ENCODE measurements around the gene EFNB2. TPM values are rescaled to one million over a fixed set of nuclear protein-coding genes. Genes with fewer than 3 reads are reported as not detected.
A peak's percentile ranks its signal among the peaks of the same experiment; 100 is the strongest.

The EFNB2 gene
- total RNA-seq, 1 donor from 2014 or later: 79.4 TPM

GRCh38 chr13:106484537-106485193 is 50.8 kb downstream of the EFNB2 start:
- peaks cover 8% of the 10 kb centered on the region for H3K36me3 Mint-ChIP-seq (ENCODE audit: low read depth)
- no peak for TF ChIP-seq CTCF (conservative IDR thresholded peaks at IDR 0.05)
- peaks cover 6% of the 10 kb centered on the region for H3K9me3 Mint-ChIP-seq
- no peaks in the 10 kb centered on the region for H3K27me3 Mint-ChIP-seq (ENCODE audit: low read depth)
- H3K4me1 Mint-ChIP-seq: peaks cover 4% of the 10 kb centered on the region
- no peak for DNase-seq (ENCODE audit: low read depth, low spot score)
- no peak overlapping the region for H3K4me3 Mint-ChIP-seq
- H3K27ac Mint-ChIP-seq (ENCODE audit: unreplicated experiment): no peak overlapping the region

- Mint-ChIP-seq H3K36me3 (ENCODE audit: low read depth) (peaks cover 4% of the 10 kb centered on the region), H3K4me3 (no peak overlapping the region), H3K4me1 (peaks cover 4% of the 10 kb centered on the region), H3K27ac (ENCODE audit: unreplicated experiment) (no peak overlapping the region), H3K9me3 (peaks cover 6% of the 10 kb centered on the region), H3K27me3 (ENCODE audit: low read depth) (no peaks in the 10 kb centered on the region)
- no peak for TF ChIP-seq CTCF (conservative IDR thresholded peaks at IDR 0.05)
- no peak for DNase-seq (ENCODE audit: low read depth, low spot score)
These were observed 51.4 kb downstream of the EFNB2 start for GRCh38 chr13:106484084-106484483.

- Mint-ChIP-seq H3K27ac (ENCODE audit: unreplicated experiment) (no peak overlapping the region), H3K4me1 (peaks cover 4% of the 10 kb centered on the region), H3K9me3 (peaks cover 6% of the 10 kb centered on the region), H3K36me3 (ENCODE audit: low read depth) (peaks cover 4% of the 10 kb centered on the region), H3K4me3 (no peak overlapping the region), H3K27me3 (ENCODE audit: low read depth) (no peaks in the 10 kb centered on the region)
- TF ChIP-seq CTCF (conservative IDR thresholded peaks at IDR 0.05): no peak
- no peak for DNase-seq (ENCODE audit: low read depth, low spot score)
These were observed 53.5 kb downstream of the EFNB2 start for GRCh38 chr13:106481919-106482318.

GRCh38 chr13:106480351-106480910 is 55.0 kb downstream of the EFNB2 start:
- DNase-seq (ENCODE audit: low read depth, low spot score): no peak
- no peak overlapping the region for H3K4me3 Mint-ChIP-seq
- no peaks in the 10 kb centered on the region for H3K27me3 Mint-ChIP-seq (ENCODE audit: low read depth)
- peak overlapping the region; percentile 54 for H3K27ac Mint-ChIP-seq (ENCODE audit: unreplicated experiment)
- no peak for TF ChIP-seq CTCF (conservative IDR thresholded peaks at IDR 0.05)
- peaks cover 6% of the 10 kb centered on the region for H3K9me3 Mint-ChIP-seq
- peaks cover 4% of the 10 kb centered on the region for H3K36me3 Mint-ChIP-seq (ENCODE audit: low read depth)
- H3K4me1 Mint-ChIP-seq: peaks cover 4% of the 10 kb centered on the region

GRCh38 chr13:106479929-106480328 is 55.5 kb downstream of the EFNB2 start:
- no peak overlapping the region for H3K27ac Mint-ChIP-seq (ENCODE audit: unreplicated experiment)
- DNase-seq (ENCODE audit: low read depth, low spot score): no peak
- H3K9me3 Mint-ChIP-seq: peaks cover 6% of the 10 kb centered on the region
- no peak overlapping the region for H3K4me3 Mint-ChIP-seq
- peaks cover 4% of the 10 kb centered on the region for H3K36me3 Mint-ChIP-seq (ENCODE audit: low read depth)
- H3K4me1 Mint-ChIP-seq: peaks cover 4% of the 10 kb centered on the region
- no peaks in the 10 kb centered on the region for H3K27me3 Mint-ChIP-seq (ENCODE audit: low read depth)
- no peak for TF ChIP-seq CTCF (conservative IDR thresholded peaks at IDR 0.05)
